Measurements from ENCODE around the gene SNAPC5. TPM values are rescaled to one million over a fixed set of nuclear protein-coding genes. Genes with fewer than 3 reads are reported as not detected.

The SNAPC5 gene
- total RNA-seq, 1 experiment from 2014 or later = 28.3 TPM

DNA sequence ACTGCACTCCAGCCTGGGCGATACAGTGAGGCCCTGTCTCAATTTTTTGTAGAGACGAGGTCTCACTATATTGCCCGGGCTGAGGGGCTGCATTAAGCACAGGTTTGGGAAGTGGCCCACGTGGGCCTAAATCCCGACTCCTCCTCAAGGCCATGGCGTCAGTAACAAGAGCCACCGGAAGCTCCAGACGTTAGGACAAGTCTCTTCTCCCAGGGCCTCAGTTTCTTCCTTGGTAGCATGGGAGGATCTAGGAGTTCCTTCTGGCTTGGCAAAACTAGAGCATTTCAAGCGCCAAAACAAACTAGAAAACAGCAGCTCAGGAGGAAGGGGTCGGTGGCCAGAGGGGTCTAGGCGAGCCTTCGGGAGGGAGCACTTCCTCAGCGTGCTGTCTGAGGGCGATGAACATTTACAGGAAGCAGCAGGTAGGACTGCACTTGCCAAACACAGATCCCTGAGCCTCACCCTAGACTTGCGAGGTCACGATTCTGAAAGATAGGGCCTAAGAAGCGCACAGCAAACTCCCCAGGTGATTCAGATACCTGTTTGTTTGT is 536 bp downstream of the SNAPC5 start:
- Histone ChIP-seq H3K9me3 (ENCODE audit: control insufficient read depth in 1 of 2, insufficient read depth in 1 of 2, low read depth in 1 of 2, low read length in 2 of 2) (no peaks in the 10 kb centered on the region), H3K9me2 (ENCODE audit: insufficient read depth) (no peaks in the 10 kb centered on the region), H3K36me3 (ENCODE audit: control insufficient read depth in 1 of 2, insufficient read depth in 2 of 2, low read length in 2 of 2) (peaks cover 51 to 58% of the 10 kb centered on the region in 2 experiments), H3K4me2 (ENCODE audit: low read length) (peak overlapping the region; percentile 85), H3K4me1 (ENCODE audit: control insufficient read depth in 1 of 2, insufficient read depth in 2 of 2, low read length in 2 of 2) (peaks cover 3 to 21% of the 10 kb centered on the region in 2 experiments; a peak in 2 of 4 replicates), H3K27me3 (ENCODE audit: insufficient read depth, low read length) (no peaks in the 10 kb centered on the region), H3K9ac (ENCODE audit: low read length) (peak overlapping the region; percentile 94), H3K4me3 (replicated peaks in 1 of 2; ENCODE audit: low read depth in 1 of 2, low read length in 2 of 2) (peak overlapping the region; percentile 92 to 95), H4K20me1 (ENCODE audit: insufficient read depth) (peaks cover 31% of the 10 kb centered on the region; the same call in 1 of the 2 replicates), H2AFZ (ENCODE audit: low read depth, low read length, poor library complexity, severe bottlenecking) (no peak overlapping the region), H3K79me2 (ENCODE audit: insufficient read depth, low read length) (peaks cover 63% of the 10 kb centered on the region), H3K27ac (ENCODE audit: low read depth, low read length) (peak overlapping the region; percentile 79)
- POLR2A ChIA-PET = interaction anchor here (2.9 kb wide), 1 partner anchor 110 kb away, joined by 12 read pairs; the partner anchor contains the start of gene MAP2K1
- ATAC-seq = peak; percentile 29
- intact Hi-C loops (cut with micrococcal nuclease) = loop anchor here (5.0 kb wide), 1 partner anchor 140 kb away; the partner anchor contains the start of gene TIPIN
- BruUV-seq (replicated peaks) = no TSS peak
- DNase-seq (ENCODE audit: low read depth, low spot score) = no peak
- TF ChIP-seq YY1 (IDR thresholded peaks at IDR 0.05; ENCODE audit: extremely low read depth, insufficient replicate concordance, low read depth, low read length) = no peak
- TF ChIP-seq ZFX (IDR thresholded peaks at IDR 0.05) = no peak; the same call in 1 of the 2 replicates
- no peak for TF ChIP-seq CEBPB (IDR thresholded peaks at IDR 0.05; ENCODE audit: low read depth)
- no peak for TF ChIP-seq FOSL1 (IDR thresholded peaks at IDR 0.05; ENCODE audit: low read depth)
- TF ChIP-seq SRF (IDR thresholded peaks at IDR 0.05; ENCODE audit: low read depth) = no peak
- TF ChIP-seq, protein P1, sequence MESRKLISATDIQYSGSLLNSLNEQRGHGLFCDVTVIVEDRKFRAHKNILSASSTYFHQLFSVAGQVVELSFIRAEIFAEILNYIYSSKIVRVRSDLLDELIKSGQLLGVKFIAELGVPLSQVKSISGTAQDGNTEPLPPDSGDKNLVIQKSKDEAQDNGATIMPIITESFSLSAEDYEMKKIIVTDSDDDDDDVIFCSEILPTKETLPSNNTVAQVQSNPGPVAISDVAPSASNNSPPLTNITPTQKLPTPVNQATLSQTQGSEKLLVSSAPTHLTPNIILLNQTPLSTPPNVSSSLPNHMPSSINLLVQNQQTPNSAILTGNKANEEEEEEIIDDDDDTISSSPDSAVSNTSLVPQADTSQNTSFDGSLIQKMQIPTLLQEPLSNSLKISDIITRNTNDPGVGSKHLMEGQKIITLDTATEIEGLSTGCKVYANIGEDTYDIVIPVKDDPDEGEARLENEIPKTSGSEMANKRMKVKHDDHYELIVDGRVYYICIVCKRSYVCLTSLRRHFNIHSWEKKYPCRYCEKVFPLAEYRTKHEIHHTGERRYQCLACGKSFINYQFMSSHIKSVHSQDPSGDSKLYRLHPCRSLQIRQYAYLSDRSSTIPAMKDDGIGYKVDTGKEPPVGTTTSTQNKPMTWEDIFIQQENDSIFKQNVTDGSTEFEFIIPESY (IDR thresholded peaks at IDR 0.05; ENCODE audit: extremely low read depth, insufficient replicate concordance, low read length) = no peak
- TF ChIP-seq JUND (IDR thresholded peaks at IDR 0.05) = no peak
- RAD21 ChIA-PET (ENCODE audit: low non-redundant PET in 1 of 2, low total read pairs in 2 of 2, uncharacterized antibody in 2 of 2, unreplicated experiment in 2 of 2) = no interaction called here
- CTCF ChIA-PET = interaction anchor here (1.0 to 3.5 kb wide), 4 partner anchors 13 to 110 kb away, joined by 3 to 27 read pairs (median 4); partner anchors contain the start of genes LCTL and MAP2K1
